ENCODE measurements around the gene PEAK1.

PEAK1 gene

DNA sequence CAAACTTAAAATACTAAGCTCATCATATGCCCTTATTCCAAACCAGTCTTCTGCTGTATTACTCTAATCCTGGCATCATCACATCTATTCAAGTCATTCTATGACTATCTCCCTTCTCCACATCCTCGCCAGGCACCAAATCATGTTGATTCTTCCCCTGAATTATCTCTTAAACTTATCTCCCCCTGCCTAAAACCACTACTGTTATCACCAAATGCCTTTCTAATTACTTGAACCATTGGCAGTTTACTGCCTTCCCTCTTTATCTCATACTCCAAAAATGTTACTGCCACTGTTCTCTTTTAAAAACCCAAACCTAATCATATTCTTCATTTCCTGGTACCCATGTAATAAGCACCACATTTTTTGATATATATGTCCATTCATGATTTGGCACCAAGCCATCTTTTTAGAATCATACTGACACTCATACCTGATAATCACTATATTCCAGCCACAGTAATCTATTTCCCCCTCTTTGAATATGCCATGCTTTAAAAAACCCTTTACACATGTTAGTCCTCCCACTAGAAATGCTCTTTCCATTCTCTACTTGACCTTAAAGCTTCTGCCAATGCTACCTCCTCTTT lies 126.8 kb downstream of the PEAK1 start:
- no peak overlapping the region for H3K56ac ChIP-seq (ENCODE audit: low read length)
- no peak overlapping the region for H2BK15ac ChIP-seq (replicated peaks; ENCODE audit: low read depth)
- no peak overlapping the region for H2BK5ac ChIP-seq (ENCODE audit: low read length)
- H3K4me1 ChIP-seq (ENCODE audit: control insufficient read depth, low read depth, low read length): peaks cover 3% of the 10 kb centered on the region
- H3K4ac ChIP-seq (ENCODE audit: low read depth, low read length): no peak overlapping the region
- H3K36me3 ChIP-seq (ENCODE audit: control insufficient read depth, insufficient read depth, low read length): no peaks in the 10 kb centered on the region
- H3K27ac ChIP-seq (ENCODE audit: low read depth, low read length): no peak overlapping the region
- no CpG with 5 or more reads among the region's 1 CpG for WGBS (ENCODE audit: extremely low coverage, insufficient coverage, low lambda C conversion rate)
- no peak overlapping the region for H3K23ac ChIP-seq (ENCODE audit: low read length)
- no peaks in the 10 kb centered on the region for H3K79me2 ChIP-seq (ENCODE audit: control insufficient read depth, insufficient read depth, low read length)
- H2BK120ac ChIP-seq (ENCODE audit: low read depth, low read length): no peak overlapping the region
- H3K79me1 ChIP-seq (ENCODE audit: low read length): no peaks in the 10 kb centered on the region
- no peak overlapping the region for H3K18ac ChIP-seq (ENCODE audit: low read length)
- H4K8ac ChIP-seq (ENCODE audit: low read depth, low read length): no peak overlapping the region
- no peak overlapping the region for H4K5ac ChIP-seq (ENCODE audit: low read length)
- no peak overlapping the region for H3K9ac ChIP-seq (ENCODE audit: low read length)
- no peak overlapping the region for H2AK5ac ChIP-seq (ENCODE audit: low read length)
- H3K4me3 ChIP-seq (ENCODE audit: low read length): no peak overlapping the region
- H3K4me2 ChIP-seq (ENCODE audit: low read length): no peak overlapping the region
- DNase-seq: peak; percentile 81
- H3K27me3 ChIP-seq (ENCODE audit: insufficient read depth, low read length, poor library complexity): no peaks in the 10 kb centered on the region

DNA sequence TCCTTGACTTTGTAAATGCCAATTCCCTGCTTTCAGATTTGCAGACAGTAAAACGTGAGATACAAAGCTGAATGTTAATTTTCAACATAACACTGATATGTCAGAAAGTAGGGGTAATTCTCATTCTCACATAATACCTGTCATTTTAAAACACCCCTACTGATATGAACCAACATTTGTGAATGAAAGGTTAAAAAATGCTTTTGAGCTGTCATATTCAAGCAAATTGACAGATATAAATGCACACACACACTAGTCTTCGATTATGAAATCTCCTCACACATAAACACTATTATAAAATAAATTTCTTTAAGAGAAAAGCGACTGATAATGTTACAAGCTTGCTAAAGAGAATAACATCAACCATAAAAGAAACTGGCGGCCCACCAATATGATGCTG lies 128.8 kb downstream of the PEAK1 start:
- Histone ChIP-seq H2BK15ac (replicated peaks; ENCODE audit: low read depth) (no peak overlapping the region), H3K36me3 (ENCODE audit: control insufficient read depth, insufficient read depth, low read length) (no peaks in the 10 kb centered on the region), H3K4me2 (ENCODE audit: low read length) (no peak overlapping the region), H3K4ac (ENCODE audit: low read depth, low read length) (no peak overlapping the region), H2AK5ac (ENCODE audit: low read length) (no peak overlapping the region), H3K4me1 (ENCODE audit: control insufficient read depth, low read depth, low read length) (peaks cover 3% of the 10 kb centered on the region), H3K27me3 (ENCODE audit: insufficient read depth, low read length, poor library complexity) (no peaks in the 10 kb centered on the region), H4K8ac (ENCODE audit: low read depth, low read length) (no peak overlapping the region), H3K79me1 (ENCODE audit: low read length) (no peaks in the 10 kb centered on the region), H2BK5ac (ENCODE audit: low read length) (no peak overlapping the region), H3K23ac (ENCODE audit: low read length) (no peak overlapping the region), H3K56ac (ENCODE audit: low read length) (no peak overlapping the region), H2BK120ac (ENCODE audit: low read depth, low read length) (no peak overlapping the region), H3K9ac (ENCODE audit: low read length) (no peak overlapping the region), H3K4me3 (ENCODE audit: low read length) (no peak overlapping the region), H3K79me2 (ENCODE audit: control insufficient read depth, insufficient read depth, low read length) (no peaks in the 10 kb centered on the region), H4K5ac (ENCODE audit: low read length) (no peak overlapping the region), H3K18ac (ENCODE audit: low read length) (no peak overlapping the region), H3K27ac (ENCODE audit: low read depth, low read length) (no peak overlapping the region)
- 100% methylated on average over 1 of the region's 4 CpGs for WGBS (ENCODE audit: extremely low coverage, insufficient coverage, low lambda C conversion rate)
- DNase-seq: no peak

DNA sequence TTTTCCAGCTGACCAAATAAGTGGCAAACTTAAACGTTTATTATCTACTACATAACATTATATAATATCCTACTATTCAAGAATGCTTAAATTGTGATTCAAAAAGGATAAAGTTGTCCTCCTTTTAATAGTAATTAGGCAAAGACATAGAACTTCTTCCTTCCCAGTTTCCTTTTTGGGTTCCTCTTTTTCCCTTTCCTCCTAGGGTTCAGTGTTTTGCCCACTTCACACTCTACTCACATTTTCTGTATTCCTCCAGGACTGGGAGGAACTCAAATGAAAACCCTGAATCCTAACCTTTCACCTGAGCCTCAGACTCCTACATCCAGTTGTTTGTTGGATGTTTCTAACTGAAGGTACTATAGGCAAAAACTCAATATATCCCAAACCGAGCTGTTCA lies 132.5 kb downstream of the PEAK1 start:
- Histone ChIP-seq H2AK5ac (ENCODE audit: low read length) (no peak overlapping the region), H3K56ac (ENCODE audit: low read length) (no peak overlapping the region), H4K8ac (ENCODE audit: low read depth, low read length) (no peak overlapping the region), H3K18ac (ENCODE audit: low read length) (no peak overlapping the region), H3K4ac (ENCODE audit: low read depth, low read length) (no peak overlapping the region), H3K4me2 (ENCODE audit: low read length) (no peak overlapping the region), H3K4me1 (ENCODE audit: control insufficient read depth, low read depth, low read length) (no peaks in the 10 kb centered on the region), H3K23ac (ENCODE audit: low read length) (no peak overlapping the region), H3K79me2 (ENCODE audit: control insufficient read depth, insufficient read depth, low read length) (no peaks in the 10 kb centered on the region), H2BK120ac (ENCODE audit: low read depth, low read length) (no peak overlapping the region), H2BK5ac (ENCODE audit: low read length) (no peak overlapping the region), H3K9ac (ENCODE audit: low read length) (no peak overlapping the region), H3K4me3 (ENCODE audit: low read length) (no peak overlapping the region), H3K36me3 (ENCODE audit: control insufficient read depth, insufficient read depth, low read length) (no peaks in the 10 kb centered on the region), H2BK15ac (replicated peaks; ENCODE audit: low read depth) (no peak overlapping the region), H3K27ac (ENCODE audit: low read depth, low read length) (no peak overlapping the region), H4K5ac (ENCODE audit: low read length) (no peak overlapping the region), H3K27me3 (ENCODE audit: insufficient read depth, low read length, poor library complexity) (no peaks in the 10 kb centered on the region), H3K79me1 (ENCODE audit: low read length) (no peaks in the 10 kb centered on the region)
- WGBS (ENCODE audit: extremely low coverage, insufficient coverage, low lambda C conversion rate): 100% methylated on average over 1 of the region's 2 CpGs
- DNase-seq: no peak

DNA sequence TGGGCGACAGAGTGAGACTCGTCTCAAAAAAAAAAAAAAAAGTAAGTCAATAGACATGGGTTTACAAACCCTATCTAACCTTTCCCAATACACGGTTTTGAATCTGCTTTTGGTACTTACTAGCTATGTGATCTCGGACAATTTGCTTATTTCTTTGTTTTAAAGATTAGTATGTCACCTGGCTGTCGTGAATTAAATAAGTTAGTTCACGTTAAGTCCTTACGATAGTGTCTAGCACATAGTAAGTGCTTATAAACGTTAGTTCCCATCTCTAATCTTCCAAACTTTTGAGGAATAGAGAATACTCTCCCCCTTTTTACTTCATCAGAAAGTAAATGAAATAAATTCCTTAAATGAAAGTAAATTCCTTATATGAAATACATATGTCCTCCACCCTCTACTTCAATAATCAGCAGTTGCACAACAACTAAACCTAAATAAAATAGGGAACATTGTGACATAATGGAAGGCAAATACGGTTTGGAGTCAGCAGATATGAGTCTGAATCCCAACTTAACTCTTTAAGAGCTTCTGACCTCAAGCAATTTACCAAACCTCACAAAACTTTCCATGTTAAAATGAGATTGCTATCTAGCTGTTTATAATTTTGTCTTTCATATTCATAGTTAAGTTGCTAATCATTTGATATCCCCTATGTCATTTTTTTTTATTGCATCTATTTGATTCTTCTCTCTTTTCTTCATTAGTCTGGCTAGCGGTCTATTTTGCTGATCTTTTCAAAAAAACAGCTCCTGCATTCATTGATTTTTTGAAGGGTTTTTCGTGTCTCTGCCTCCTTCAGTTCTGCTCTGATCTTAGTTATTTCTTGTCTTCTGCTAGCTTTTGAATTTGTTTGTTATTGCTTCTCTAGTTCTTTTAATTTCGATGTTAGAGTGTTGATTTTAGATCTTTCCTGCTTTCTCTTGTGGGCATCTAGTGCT lies 134.6 kb downstream of the PEAK1 start:
- Histone ChIP-seq H3K18ac (ENCODE audit: low read length) (no peak overlapping the region), H3K79me1 (ENCODE audit: low read length) (no peaks in the 10 kb centered on the region), H3K4me2 (ENCODE audit: low read length) (no peak overlapping the region), H4K5ac (ENCODE audit: low read length) (no peak overlapping the region), H3K4me1 (ENCODE audit: control insufficient read depth, low read depth, low read length) (no peaks in the 10 kb centered on the region), H3K4ac (ENCODE audit: low read depth, low read length) (no peak overlapping the region), H3K23ac (ENCODE audit: low read length) (no peak overlapping the region), H2BK5ac (ENCODE audit: low read length) (no peak overlapping the region), H4K8ac (ENCODE audit: low read depth, low read length) (no peak overlapping the region), H3K56ac (ENCODE audit: low read length) (no peak overlapping the region), H3K9ac (ENCODE audit: low read length) (no peak overlapping the region), H3K79me2 (ENCODE audit: control insufficient read depth, insufficient read depth, low read length) (no peaks in the 10 kb centered on the region), H3K4me3 (ENCODE audit: low read length) (no peak overlapping the region), H2BK15ac (replicated peaks; ENCODE audit: low read depth) (no peak overlapping the region), H2BK120ac (ENCODE audit: low read depth, low read length) (no peak overlapping the region), H3K27me3 (ENCODE audit: insufficient read depth, low read length, poor library complexity) (no peaks in the 10 kb centered on the region), H3K27ac (ENCODE audit: low read depth, low read length) (no peak overlapping the region), H3K36me3 (ENCODE audit: control insufficient read depth, insufficient read depth, low read length) (no peaks in the 10 kb centered on the region), H2AK5ac (ENCODE audit: low read length) (no peak overlapping the region)
- no CpG with 5 or more reads among the region's 12 CpGs for WGBS (ENCODE audit: extremely low coverage, insufficient coverage, low lambda C conversion rate)
- DNase-seq: no peak

DNA sequence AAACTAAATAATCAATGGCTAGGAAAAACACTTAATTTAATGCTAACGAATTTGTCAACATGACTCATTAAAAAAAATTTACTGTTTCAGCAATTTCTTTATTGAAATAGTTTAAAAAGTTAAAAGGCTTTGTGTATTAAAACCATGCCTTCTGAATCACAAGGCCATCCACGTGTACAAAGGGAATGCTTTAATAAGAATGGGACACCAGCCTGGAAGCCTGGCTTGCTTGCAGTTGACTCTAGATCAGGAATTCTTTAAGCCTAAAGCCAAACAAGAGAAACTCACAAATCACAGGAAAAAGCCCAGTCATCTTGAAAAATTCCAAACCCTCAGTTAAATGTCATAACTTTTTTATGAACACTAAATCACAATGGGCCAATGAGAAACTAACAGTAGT lies 137.6 kb downstream of the PEAK1 start:
- no peak overlapping the region for H3K4me3 ChIP-seq (ENCODE audit: low read length)
- H2AK5ac ChIP-seq (ENCODE audit: low read length): no peak overlapping the region
- H3K4ac ChIP-seq (ENCODE audit: low read depth, low read length): no peak overlapping the region
- no peak overlapping the region for H3K18ac ChIP-seq (ENCODE audit: low read length)
- H4K5ac ChIP-seq (ENCODE audit: low read length): no peak overlapping the region
- no peak overlapping the region for H3K4me2 ChIP-seq (ENCODE audit: low read length)
- H3K56ac ChIP-seq (ENCODE audit: low read length): no peak overlapping the region
- H3K4me1 ChIP-seq (ENCODE audit: control insufficient read depth, low read depth, low read length): no peaks in the 10 kb centered on the region
- no peaks in the 10 kb centered on the region for H3K36me3 ChIP-seq (ENCODE audit: control insufficient read depth, insufficient read depth, low read length)
- H3K79me1 ChIP-seq (ENCODE audit: low read length): no peaks in the 10 kb centered on the region
- H2BK120ac ChIP-seq (ENCODE audit: low read depth, low read length): no peak overlapping the region
- no peak overlapping the region for H3K23ac ChIP-seq (ENCODE audit: low read length)
- no peaks in the 10 kb centered on the region for H3K27me3 ChIP-seq (ENCODE audit: insufficient read depth, low read length, poor library complexity)
- peak; percentile 20 for DNase-seq
- no peak overlapping the region for H3K9ac ChIP-seq (ENCODE audit: low read length)
- H2BK15ac ChIP-seq (replicated peaks; ENCODE audit: low read depth): no peak overlapping the region
- no peak overlapping the region for H2BK5ac ChIP-seq (ENCODE audit: low read length)
- no peaks in the 10 kb centered on the region for H3K79me2 ChIP-seq (ENCODE audit: control insufficient read depth, insufficient read depth, low read length)
- no CpG with 5 or more reads among the region's 2 CpGs for WGBS (ENCODE audit: extremely low coverage, insufficient coverage, low lambda C conversion rate)
- H3K27ac ChIP-seq (ENCODE audit: low read depth, low read length): no peak overlapping the region
- no peak overlapping the region for H4K8ac ChIP-seq (ENCODE audit: low read depth, low read length)

All from mesendoderm (in vitro differentiated cells).